Neural crest cell (in vitro differentiated cells): Measurements from ENCODE around the gene HNRNPF. TPM values are rescaled to one million over a fixed set of nuclear protein-coding genes. Genes with fewer than 3 reads are reported as not detected.
A peak's percentile ranks its signal among the peaks of the same experiment; 100 is the strongest.

Experiments
- DNase-seq: peaks from one replicate; pipeline ENCODE4 v3.0.0; 2021; ENCODE audit warnings: low read depth, mixed read lengths, low spot score
- H3K27ac Mint-ChIP-seq: one replicate; pipeline ENCODE4 v1.8.0; 2021; ENCODE audit warnings: mild to moderate bottlenecking, mixed read lengths; ENCODE audit not compliant: unreplicated experiment
- H3K27me3 Mint-ChIP-seq: 2 replicates; pipeline ENCODE4 v1.8.0; 2021; ENCODE audit warnings: low read depth, mild to moderate bottlenecking, mixed read lengths
- H3K36me3 Mint-ChIP-seq: 2 replicates; pipeline ENCODE4 v1.8.0; 2021; ENCODE audit warnings: low read depth, mild to moderate bottlenecking, mixed read lengths
- H3K4me1 Mint-ChIP-seq: 2 replicates; pipeline ENCODE4 v1.8.0; 2021; ENCODE audit warnings: mixed read lengths
- H3K4me3 Mint-ChIP-seq: one replicate; pipeline ENCODE4 v1.8.0; 2021; ENCODE audit warnings: mild to moderate bottlenecking, mixed read lengths
- H3K9me3 Mint-ChIP-seq: 2 replicates; pipeline ENCODE4 v1.8.0; 2021; ENCODE audit warnings: mixed read lengths
- CTCF ChIP-seq: fragments of 200-600 bp; sonication (generic); conservative IDR thresholded peaks from 2 replicates; pipeline ENCODE4 v1.5.0; 2021; ENCODE audit warnings: antibody characterized with exemption, mild to moderate bottlenecking
- total RNA-seq: library from RNA; stranded (reverse); gene quantifications from 2 replicates; pipeline ENCODE4 v1.2.1, GENCODE V29; 2021

HNRNPF gene
- total RNA-seq, 1 donor from 2014 or later: 284 TPM

GRCh38 chr10:43377424-43377883 lies 31.5 kb downstream of the HNRNPF start:
- Mint-ChIP-seq H3K4me1 (peaks cover 13% of the 10 kb centered on the region), H3K36me3 (no peaks in the 10 kb centered on the region), H3K27me3 (no peaks in the 10 kb centered on the region), H3K27ac (no peak overlapping the region), H3K9me3 (no peaks in the 10 kb centered on the region), H3K4me3 (no peak overlapping the region)
- no peak for DNase-seq
- TF ChIP-seq CTCF: peak; percentile 63

- no peak for DNase-seq
- no peak overlapping the region for H3K4me3 Mint-ChIP-seq
- H3K27me3 Mint-ChIP-seq: no peaks in the 10 kb centered on the region
- H3K36me3 Mint-ChIP-seq: no peaks in the 10 kb centered on the region
- H3K4me1 Mint-ChIP-seq: peaks cover 14% of the 10 kb centered on the region
- no peak overlapping the region for H3K27ac Mint-ChIP-seq
- H3K9me3 Mint-ChIP-seq: no peaks in the 10 kb centered on the region
- no peak for TF ChIP-seq CTCF
These were observed 32.1 kb downstream of the HNRNPF start for GRCh38 chr10:43376828-43377423.

GRCh38 chr10:43376046-43376635 lies 32.8 kb downstream of the HNRNPF start:
- Mint-ChIP-seq H3K36me3 (no peaks in the 10 kb centered on the region), H3K27me3 (no peaks in the 10 kb centered on the region), H3K9me3 (no peaks in the 10 kb centered on the region), H3K4me1 (peaks cover 14% of the 10 kb centered on the region), H3K27ac (no peak overlapping the region), H3K4me3 (no peak overlapping the region)
- TF ChIP-seq CTCF: no peak
- no peak for DNase-seq

GRCh38 chr10:43375401-43376020 lies 33.5 kb downstream of the HNRNPF start:
- Mint-ChIP-seq H3K36me3 (no peaks in the 10 kb centered on the region), H3K4me1 (peaks cover 14% of the 10 kb centered on the region), H3K9me3 (no peaks in the 10 kb centered on the region), H3K27ac (no peak overlapping the region), H3K4me3 (no peak overlapping the region), H3K27me3 (no peaks in the 10 kb centered on the region)
- no peak for DNase-seq
- no peak for TF ChIP-seq CTCF

DNA sequence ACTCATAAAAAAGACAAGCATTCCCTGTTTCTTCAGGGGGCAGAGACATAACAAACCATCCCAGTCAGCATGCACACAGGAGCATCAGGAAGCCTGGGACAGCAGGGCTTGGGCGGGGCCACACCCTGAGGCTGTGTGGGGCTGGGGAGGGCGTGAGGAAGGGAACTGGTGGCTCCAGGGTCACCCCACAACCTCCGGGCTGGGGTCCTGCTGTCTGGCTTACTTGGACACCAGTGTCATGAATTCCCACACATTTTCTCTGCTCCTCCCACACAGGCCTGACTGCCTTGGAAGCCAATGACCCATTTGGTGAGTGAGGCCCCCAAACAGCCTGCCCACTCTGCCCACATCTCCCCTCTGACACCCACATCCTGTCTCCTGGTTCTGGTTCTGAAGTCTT lies 34.8 kb downstream of the HNRNPF start:
- no peaks in the 10 kb centered on the region for H3K27me3 Mint-ChIP-seq
- H3K9me3 Mint-ChIP-seq: no peaks in the 10 kb centered on the region
- peaks cover 14% of the 10 kb centered on the region for H3K4me1 Mint-ChIP-seq
- no peak overlapping the region for H3K4me3 Mint-ChIP-seq
- H3K36me3 Mint-ChIP-seq: no peaks in the 10 kb centered on the region
- no peak for TF ChIP-seq CTCF
- DNase-seq: no peak
- no peak overlapping the region for H3K27ac Mint-ChIP-seq
